GM19099 (cell line): ENCODE results near the gene SLC36A3.

Source experiments
- POLR2A ChIP-seq: IDR thresholded peaks from 3 replicates; pipeline ENCODE4 v1.6.1; 2011; ENCODE audit warnings: low read depth; ENCODE audit not compliant: insufficient read length; ENCODE audit errors: extremely low read depth

SLC36A3 gene

DNA sequence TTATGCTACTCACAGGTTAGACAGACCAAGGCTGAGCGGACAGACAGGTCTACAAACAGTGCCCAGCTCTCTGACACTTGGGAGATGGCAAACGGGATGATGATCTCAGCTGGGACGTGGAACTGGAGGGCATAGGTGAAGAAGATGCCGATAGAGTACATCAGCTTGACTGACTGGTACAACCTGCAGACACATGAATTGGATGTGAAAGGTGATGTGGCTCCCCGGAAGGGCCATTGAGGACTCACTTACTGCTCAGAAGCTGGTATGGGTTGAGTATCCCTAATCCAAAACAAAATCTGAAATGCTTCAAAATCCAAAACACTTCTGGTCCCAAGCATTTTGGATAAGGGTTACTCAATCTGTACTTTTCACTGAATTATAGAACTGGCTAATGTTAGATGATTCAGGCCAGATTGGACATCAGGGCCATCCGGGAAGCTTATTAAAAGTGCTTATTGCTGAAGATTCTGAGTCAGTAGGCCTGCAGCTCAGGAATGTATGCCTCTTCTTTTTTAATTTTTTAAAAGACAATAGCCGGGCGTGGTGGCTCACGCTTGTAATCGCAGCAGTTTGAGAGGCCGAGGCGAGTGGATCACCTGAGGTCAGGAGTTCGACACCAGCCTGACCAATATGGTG, 22.4 kb downstream of the SLC36A3 start:
- no peak for TF ChIP-seq POLR2A

DNA sequence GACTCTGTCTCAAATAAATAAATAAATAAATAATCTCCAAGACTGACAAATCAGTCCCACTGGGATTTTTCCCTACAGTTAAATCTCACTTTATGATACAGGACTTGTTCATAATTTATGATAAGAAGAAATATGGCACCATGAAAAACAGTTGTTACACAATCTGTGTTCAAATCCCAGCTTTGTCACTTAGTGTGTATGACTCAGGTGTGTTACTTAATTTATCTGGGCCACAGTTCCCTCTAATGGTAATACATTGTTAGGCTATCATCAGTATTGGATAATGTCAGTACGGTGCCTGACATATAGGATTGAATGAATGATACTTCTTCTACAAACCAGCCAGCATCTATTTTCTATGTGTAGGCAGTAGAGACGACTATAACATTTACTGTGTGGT, 23.1 kb downstream of the SLC36A3 start:
- no peak for TF ChIP-seq POLR2A

DNA sequence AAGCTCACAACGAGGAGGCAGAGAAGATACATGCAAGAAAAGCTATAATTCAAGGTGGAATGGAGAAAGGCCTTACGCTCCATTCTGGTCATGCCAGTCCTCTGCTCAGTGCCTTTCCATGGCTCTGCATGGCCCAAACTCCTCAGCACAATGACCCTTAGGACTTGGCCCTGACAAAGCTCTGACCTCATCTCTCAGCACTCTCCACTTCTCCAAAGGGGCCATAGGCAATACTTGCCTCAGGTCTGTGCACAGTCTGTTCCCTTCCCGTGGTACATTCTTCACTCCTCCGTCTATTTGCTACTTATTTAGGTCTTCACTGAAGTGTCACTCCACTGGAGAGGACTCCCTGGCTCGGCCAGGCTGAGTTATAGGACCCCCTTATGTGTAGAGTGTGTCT, 24.7 kb downstream of the SLC36A3 start:
- no peak for TF ChIP-seq POLR2A

DNA sequence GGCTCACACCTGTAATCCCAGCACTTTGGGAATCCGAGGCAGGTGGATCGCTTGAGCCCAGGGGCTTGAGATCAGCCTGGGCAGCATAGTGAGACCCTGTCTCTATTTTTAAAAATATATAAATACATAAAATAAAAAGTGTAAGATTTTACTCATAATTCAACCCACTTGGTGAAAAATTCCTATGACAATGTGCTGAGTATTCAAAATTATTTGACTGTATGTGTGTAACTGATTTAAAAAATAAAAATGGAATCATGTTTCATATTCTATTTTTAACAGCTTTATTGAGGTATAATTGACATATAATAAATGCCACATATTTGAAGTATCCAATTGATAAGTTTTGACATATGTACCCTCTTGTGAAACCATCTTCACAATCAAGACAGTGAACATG, 27.8 kb downstream of the SLC36A3 start:
- TF ChIP-seq POLR2A = no peak

DNA sequence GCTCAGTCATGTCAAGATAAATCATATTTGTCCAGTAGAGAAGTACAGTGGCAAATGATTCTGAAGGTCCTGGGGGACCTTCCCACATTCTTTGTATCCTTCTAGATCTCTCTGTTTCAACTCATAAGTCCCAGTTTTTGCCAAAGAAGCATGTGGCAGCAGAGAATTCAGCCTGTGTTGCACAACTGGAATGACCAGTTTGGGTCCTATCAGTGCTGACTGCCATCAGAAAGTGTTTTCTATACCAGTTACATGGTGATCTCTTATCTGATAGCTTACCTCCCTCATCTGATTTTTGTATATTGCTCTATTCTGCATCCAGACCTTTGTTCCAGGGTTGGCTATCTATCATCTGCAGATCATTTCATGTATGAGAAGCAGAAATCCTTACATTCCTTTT, 28.9 kb downstream of the SLC36A3 start:
- TF ChIP-seq POLR2A = no peak

DNA sequence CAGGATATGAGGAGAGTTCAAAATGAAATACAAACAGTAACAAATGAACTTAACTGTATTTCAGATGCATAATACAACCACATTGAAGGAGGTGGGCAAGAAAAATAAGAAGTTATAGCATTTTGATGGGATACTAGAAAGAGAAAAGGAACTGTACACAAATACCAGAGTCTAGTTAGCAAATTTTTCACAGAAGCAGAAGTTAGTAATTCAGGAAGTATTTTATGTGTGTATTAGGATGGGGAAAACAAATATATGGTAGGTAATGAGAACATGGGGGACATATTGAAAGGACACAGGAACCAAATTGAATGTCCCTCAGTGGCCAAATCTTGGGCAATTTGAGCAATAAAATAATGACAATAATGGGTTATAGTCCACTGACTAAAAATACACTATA, 32.2 kb downstream of the SLC36A3 start:
- no peak for TF ChIP-seq POLR2A

DNA sequence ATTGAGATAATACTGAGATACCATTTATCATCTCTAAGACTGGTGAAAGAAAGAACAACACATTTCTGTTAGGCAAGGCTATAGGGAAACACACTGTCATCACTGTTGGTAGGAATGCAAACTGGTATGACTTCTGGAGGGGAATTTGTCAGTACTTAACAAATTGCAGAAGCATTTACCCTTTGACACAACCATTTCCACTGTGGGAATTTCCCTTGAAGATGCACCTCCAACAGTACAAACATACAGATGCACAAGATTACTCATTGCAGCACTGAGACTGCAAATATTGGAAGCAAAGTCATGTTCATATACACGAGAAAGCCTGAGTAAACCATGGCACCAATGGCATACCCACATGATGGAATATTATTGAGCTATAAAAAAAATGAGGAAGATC, 33.0 kb downstream of the SLC36A3 start:
- TF ChIP-seq POLR2A = no peak

DNA sequence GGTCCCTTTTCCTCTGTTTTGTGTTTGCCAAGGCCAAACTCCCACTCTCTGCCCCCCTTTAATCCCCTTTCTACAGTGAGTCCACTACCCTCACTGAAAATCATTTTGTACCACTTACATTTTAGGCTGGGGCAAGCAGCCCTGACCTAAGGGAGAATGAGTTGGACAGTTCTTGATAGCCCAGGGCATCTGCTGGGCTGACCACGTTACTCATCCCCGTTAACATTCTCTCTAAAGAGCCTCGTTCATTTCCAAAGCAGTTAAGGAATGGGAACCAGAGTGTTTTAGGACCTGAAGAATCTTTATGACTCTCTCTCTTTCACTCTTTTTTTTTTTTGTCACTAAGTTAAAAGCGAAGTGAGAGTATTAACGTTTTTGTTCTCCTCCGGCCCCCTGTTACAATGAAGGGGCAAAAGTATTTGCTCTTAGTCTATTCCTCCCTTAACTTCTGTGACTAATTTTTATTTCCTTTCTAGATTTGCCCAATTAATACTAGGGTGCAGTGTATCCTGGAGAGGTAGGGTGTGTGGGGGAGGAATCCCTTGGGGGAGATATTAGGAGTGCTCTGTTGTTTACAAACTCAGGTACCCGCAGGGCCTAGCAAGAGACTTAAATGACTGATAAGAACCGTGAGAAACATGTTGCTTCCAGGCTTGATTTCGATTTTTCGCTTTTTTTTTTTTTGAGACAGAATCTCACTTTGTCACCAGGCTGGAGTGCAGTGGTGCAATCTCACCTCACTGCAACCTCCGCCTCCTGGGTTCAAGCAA, 35.9 kb downstream of the SLC36A3 start:
- TF ChIP-seq POLR2A = no peak

DNA sequence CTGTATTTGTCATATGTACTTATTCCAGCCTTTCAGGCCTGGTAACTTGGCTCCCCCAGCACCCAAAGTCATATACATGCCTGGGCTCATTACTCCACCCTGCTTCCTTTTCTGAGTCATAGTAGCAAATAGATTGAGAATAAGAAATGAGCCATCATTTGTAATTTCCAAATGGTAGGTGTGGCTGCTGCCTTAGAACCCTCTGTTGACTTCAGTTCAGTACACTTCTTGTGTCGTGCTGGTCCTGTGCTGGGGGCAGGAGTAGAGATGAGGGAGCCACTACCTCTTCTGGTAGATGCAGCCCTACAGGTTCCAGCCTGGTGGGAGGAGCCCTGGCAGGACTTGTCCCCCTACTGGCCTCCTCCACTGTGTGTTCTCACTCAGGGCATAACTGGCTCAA, 39.5 kb downstream of the SLC36A3 start:
- no peak for TF ChIP-seq POLR2A

DNA sequence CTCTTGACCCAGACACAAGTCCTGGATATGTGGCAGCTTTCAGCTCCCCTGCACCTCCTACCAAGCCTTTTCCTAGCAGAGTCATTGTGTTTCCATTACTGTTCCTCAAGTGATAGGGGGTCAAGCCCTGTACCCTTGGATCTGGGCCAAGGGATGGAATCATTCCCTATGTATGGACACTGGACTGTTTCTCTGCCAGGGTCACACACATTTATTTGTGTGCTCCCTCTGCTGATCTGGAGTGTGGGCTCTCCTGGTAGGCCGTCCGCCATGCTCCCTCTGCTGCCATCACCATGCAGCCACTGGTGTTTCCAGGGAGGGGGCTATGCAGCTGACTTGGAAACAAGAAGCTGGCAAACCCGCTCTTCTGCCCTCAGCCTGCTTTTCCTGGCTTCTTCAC, 41.0 kb downstream of the SLC36A3 start:
- TF ChIP-seq POLR2A = no peak

DNA sequence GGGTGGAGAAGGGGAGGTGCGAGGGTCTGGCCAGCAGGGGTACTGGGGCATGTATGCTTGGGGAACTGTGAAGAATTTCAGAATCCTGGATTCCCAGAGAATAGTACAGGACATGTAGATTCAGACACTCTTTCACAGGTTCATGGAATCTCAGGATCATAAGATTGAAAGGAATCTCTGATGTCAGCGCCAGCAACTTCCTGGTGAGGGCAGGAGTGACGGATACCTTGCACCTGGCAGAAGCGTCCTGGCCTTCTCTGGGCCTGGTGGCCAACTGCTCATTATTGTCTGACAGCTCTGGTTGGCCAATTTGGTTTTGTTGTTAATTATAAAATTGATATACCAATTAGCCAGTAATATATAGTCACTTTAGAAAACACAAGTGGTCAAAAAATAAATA, 43.6 kb downstream of the SLC36A3 start:
- TF ChIP-seq POLR2A = no peak

DNA sequence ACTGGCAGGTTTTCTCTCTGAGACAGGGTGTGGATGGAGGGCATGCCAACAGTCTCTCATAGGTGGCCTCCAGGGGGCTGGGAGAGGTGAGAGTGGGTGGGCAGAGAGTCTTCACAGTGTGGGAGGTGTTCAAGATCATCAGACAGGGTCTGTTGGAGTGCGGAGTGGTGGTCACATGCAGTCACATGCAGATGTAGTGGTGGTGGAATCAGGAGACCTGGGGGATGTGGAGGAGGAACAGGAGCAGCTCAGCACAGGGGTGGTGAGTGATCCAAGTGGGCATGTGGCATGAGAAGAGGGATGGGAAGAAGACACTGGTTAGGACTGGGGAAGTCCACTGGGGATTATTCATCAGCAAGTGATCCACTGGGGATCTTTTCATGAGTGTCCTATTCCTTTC, 44.8 kb downstream of the SLC36A3 start:
- TF ChIP-seq POLR2A = no peak

DNA sequence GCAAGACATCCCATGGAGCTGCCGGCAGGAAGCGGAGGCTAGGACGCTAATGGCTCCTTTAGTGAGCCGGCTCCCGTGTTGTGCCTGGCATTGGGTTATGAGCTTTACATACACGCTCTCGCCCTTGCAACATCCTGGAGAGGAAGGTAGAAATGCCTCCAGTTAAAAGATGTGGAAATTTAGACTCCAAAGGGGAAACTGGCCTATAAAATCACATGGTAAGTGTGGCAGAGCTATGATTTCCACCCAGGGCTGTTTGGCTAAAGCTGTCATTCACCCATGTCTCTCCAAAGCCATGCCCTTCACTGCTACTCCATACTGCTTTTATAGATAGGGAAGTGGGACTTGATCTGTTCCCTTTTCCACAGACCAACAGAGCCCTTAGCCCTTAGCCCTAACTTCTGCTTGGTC, 45.4 kb downstream of the SLC36A3 start:
- no peak for TF ChIP-seq POLR2A

DNA sequence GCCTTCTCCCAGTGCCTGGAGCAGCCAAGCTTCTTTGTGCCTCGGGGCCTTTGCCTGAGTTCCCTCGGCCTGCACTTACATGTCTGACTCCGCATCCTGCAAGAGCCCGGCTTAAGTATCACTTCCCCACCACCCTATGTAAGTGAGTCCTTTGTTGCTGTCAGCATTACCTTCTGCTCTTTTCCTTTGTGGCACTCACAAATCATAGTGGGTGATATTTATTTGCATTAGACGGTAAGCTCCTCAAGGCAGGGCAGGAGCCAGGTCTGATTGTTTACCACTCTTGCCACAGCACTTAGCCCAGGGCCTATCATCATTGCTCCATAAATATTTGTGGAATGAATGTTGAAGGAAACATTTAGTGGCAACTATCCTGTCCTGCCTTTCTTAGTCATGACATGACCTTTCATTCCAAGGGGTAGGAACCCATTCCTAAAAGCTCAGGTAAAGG, 45.8 kb downstream of the SLC36A3 start:
- TF ChIP-seq POLR2A = peak; percentile 52

DNA sequence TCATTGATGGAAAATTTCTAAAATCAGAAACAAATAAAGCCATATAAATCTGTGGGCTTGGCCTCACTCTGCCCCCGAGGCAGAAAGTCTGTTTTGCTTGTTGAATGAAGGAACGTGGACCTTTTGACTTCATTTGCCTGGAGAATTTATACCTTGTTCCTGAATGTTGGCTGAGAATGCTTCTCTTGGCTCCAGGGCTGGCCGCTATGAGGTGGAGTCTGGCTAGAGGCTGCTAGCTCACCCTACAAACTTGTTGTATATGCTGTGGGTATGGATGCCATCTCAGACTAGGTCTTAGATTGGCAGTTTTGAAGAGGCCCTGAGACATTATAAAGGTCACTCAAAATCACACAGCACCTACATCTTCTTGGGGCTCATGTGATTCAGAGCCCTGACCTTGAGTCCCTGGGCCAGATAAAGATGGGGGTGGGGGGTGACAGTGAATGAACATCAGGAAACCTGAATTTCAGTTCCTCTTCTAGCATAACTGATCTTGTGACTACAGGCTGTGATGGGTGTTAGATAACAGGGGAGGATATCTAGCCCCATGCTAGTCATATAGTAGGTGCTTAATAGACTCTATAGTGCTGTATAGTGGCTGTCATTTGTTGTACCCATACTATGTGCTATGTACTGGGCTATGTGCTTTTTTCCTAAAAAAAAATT, 47.8 kb downstream of the SLC36A3 start:
- TF ChIP-seq POLR2A = peak; percentile 15

DNA sequence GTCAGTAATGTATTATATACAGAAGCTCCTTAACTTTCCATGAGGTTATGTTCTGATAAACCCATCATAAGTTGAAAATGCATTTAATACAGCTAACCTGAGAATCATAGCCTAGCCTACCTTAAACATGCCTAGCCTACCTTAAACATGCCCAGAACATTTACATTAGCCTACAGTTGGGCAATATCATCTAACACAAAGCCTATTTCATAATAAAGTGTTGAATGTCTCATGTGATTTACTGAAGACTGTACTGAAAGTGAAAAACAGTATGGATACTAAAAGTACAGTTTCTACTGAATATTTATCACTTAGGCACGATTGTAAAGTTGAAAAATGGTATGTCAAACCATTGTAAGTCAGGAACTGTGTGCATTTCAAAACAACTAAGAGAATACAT, 49.0 kb downstream of the SLC36A3 start:
- TF ChIP-seq POLR2A = no peak
